ENCODE data around the gene LDLRAD4.
"Not testable (repeated sequence)": the region's sequence is repeated elsewhere in the genome, so short reads cannot be mapped to it uniquely, and the experiment has no call there.

The LDLRAD4 gene

DNA sequence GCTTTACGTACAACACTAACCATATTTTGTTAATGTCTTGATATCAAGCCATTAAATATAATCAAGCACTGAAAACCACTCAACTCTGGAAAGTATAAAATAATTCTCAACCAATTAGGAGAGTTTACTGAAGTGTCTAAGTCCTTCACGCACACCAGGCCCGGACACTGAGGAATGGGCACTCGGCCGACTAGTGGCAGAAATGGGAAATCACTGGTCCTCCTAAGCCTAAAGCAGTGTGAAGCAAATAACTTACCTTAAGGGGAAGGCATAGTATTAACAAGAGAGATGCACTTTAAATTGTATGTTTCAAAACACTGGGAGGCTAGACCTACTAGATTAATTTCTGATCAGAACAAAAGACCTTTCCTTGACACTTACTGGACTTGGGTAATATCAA lies 462.1 kb downstream of the LDLRAD4 start:
- no peak for DNase-seq (ENCODE audit: low read depth)

DNA sequence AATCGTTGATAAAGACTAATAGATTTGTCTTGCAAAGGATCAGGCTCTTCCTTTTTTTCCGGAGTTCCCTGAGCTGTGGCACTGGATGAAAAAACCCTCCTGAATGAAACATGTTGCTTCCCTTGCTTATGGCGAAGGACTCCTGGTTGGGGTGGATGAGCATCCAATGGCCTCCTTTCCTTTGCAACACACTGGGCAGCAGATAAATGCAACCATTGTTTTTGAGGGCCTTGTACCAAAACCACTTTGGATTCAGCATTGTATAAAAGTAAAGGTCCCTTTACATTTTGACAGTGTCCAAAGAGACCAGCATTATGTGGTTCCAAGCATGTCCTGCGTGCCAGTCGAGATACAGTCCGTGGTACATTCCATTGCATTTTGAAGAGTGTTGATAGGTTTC lies 463.1 kb downstream of the LDLRAD4 start:
- DNase-seq (ENCODE audit: low read depth), result no peak

DNA sequence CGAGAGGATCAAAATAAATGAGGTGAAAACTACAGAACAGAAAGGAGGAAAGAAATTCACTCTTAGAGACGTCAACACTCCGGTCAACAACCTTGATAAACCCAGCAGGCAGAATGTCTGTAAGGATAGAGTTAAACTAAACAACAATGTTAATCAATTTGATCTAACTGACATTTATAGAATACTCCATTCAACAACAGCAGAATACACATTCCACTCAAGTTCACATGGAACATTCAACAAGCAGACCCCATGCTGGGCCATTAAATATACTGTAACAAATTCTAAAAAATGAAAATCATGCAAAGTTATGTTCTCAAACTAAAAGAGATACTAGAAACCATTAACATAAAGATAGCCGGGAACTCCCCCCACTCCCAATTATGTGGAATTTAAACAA lies 466.0 kb downstream of the LDLRAD4 start:
- DNase-seq (ENCODE audit: low read depth), result no peak

DNA sequence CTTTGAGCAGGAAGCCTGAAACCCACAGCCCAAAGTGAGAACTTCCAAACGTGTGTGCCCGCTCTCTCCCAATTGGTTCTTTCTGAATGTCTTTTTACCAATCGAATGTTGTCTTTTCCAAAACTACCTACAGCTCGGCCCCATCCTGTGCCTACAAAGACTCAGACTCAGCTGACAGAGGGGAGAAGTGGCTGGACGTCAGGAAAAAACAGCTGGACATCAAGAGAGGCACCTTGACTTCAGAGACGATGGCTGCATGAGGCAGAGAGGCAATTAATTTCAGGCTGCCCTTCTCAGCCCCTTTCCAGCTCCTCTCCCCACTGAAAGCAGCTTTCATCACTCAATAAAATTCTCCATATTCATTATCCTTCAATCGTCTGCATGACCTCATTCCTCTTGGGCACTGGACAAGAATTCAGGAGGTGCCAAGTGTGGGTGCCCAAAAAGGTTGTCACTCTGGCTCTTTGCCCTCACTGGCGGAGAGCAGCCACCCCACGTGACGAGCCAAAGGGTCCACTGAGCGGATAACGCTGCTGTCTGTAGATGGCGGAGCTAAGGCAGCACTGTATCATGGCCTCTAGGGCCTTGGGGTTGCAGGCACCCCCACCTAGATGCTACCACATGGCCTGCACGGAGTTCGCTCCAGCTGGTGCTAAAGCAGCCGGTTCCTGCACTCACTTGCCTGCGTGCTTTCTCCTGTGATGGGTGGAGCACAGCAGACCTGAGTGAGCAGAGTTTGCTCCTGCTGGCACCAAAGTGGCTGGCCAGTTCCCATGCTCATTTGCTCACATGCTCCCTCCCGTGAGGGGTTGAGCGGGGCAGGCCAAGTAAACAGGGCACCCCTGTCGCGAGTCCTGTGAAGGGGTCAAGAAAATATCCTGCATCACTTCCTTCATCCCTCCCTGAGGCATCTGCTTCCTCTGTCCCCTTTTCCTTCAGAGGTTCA lies 469.9 kb downstream of the LDLRAD4 start:
- DNase-seq (ENCODE audit: low read depth), result no peak

DNA sequence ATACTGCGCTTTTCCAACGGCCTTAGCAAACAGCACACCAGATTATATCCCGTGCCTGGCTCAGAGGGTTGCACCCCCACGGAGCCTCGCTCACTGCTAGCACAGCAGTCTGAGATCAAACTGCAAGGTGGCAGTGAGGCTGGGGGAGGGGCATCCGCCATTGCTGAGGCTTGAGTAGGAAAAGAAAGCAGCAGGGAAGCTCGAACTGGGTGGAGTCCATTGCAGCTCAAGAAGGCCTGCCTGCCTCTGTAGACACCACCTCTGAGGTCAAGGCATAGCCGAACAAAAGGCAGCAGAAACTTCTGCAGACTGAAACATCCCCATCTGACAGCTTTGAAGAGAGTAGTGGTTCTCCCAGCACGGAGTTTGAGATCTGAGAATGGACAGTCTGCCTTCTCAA lies 471.5 kb downstream of the LDLRAD4 start:
- DNase-seq (ENCODE audit: low read depth), result not testable (repeated sequence)

DNA sequence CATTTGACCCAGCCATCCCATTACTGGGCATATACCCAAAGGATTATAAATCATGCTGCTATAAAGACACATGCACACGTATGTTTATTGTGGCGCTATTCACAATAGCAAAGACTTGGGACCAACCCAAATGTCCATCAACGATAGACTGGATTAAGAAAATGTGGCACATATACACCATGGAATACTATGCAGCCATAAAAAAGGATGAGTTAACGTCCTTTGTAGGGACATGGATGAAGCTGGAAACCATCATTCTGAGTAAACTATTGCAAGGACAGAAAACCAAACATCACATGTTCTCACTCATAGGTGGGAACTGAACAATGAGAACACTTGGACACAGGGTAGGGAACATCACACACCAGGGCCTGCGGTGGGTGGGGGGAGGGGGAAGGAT lies 476.8 kb downstream of the LDLRAD4 start:
- DNase-seq (ENCODE audit: low read depth), result not testable (repeated sequence)

DNA sequence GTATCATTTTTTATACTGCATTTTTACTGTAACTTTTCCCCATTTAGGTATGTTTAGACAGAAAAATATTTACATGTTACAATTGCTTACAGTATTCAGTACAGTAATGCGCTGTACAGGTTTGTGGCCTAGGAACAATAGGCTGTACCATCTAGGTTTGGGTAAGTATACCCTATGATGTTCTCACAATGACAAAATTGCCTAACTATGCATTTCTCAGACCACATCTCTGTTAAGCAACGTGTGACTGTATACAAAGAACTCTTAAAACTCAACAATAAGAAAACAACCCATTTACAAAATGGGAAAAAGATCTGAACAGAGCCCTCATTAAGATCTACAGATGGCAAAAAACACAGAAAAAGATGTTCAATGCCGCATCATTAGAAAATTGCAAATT lies 478.4 kb downstream of the LDLRAD4 start:
- DNase-seq (ENCODE audit: low read depth), result no peak

DNA sequence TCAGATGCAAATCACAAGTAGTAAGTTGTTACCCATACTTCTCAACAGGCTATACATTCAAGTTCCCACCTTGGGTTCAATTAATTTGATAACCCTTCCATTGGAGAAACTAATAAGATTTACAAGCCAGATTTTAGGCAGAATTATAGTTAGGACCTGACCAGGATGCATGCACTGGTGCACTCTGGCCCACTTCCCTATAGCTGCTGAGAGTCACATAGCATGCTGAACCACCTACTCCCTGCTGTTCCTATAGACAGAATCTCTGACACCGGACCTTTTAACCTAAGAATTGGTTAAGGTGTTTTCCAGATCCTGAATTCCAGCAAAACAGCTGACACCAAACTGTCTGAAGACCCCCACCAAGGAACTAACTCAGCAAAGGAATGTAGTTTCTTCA lies 481.6 kb downstream of the LDLRAD4 start:
- no peak for DNase-seq (ENCODE audit: low read depth)
